Measurements from ENCODE around the gene SOCS6.
"Not testable (repeated sequence)": the region's sequence is repeated elsewhere in the genome, so short reads cannot be mapped to it uniquely, and the experiment has no call there.

SOCS6 gene, protein sequence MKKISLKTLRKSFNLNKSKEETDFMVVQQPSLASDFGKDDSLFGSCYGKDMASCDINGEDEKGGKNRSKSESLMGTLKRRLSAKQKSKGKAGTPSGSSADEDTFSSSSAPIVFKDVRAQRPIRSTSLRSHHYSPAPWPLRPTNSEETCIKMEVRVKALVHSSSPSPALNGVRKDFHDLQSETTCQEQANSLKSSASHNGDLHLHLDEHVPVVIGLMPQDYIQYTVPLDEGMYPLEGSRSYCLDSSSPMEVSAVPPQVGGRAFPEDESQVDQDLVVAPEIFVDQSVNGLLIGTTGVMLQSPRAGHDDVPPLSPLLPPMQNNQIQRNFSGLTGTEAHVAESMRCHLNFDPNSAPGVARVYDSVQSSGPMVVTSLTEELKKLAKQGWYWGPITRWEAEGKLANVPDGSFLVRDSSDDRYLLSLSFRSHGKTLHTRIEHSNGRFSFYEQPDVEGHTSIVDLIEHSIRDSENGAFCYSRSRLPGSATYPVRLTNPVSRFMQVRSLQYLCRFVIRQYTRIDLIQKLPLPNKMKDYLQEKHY

GRCh38 chr18:70288851-70289328, at the start of gene SOCS6:
Gene SOCS6, plus strand, starts transcription at chr18:70289045. Its CDS starts 35,624 bp downstream, at chr18:70324669.
- DNase-seq (ENCODE audit: low spot score): no peak

GRCh38 chr18:70243131-70243929, 45.5 kb upstream of the SOCS6 start:
- DNase-seq (ENCODE audit: low spot score): no peak

- no peak for DNase-seq (ENCODE audit: low spot score)
These were observed 42.8 kb upstream of the SOCS6 start for GRCh38 chr18:70246061-70246466.

DNA sequence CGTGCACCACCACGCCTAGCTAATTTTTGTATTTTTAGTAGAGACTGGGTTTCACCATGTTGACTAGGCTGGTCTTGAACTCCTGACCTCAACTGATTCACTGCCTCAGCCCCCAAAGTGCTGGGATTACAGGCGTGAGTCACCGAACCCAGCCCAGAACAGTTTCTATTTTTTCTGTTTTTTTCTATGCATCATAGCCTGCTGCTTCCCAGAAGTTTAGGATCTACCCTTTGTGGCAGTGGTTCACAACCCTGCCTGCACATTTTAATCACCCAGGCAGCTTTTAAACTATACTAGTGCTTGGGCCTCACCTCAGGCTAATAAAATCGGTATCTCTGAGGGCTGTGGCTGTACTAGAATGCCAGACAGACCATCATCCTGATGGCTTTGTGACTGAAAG, 39.7 kb upstream of the SOCS6 start:
- DNase-seq (ENCODE audit: low spot score): no peak

GRCh38 chr18:70249861-70250260, 39.0 kb upstream of the SOCS6 start:
- not testable (repeated sequence) for DNase-seq (ENCODE audit: low spot score)

DNA sequence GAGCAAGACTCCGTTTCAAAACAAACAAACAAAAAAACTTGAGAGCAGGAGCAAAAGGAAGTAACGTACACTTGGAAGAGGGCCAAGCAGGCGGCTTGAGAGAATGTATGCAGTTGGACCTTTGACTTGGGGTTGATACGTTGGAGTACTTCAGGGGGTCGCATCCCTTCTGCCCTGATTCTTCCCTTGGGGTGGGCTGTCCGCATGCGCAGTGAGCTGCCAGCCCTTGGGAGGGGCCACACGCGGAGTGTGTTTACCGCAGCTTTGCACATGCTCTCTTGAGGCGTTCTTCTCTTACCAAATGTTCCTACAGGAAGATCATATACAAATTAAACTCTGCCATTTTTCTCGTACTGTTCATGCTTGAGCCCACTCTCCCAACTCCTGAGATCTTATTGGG, 38.1 kb upstream of the SOCS6 start:
- no peak for DNase-seq (ENCODE audit: low spot score)

DNA sequence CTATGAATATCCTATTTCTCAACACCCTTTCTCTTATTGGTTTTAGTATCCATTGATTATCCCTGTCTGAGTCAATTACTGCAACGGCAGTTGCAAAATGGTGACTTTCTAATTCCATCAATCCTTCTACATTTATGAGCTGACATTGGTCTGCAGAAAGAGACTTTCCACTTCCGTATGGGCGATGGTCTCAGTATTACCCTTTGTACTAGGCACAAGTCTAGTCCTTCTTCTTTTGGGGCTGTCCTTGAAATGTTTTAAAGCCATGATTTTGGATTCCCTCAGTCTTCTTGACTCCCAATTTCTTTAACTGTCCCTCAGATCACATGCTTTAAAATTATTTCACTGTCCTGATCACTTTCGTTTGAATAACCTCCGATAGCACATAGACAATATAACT, 32.7 kb upstream of the SOCS6 start:
- DNase-seq (ENCODE audit: low spot score): no peak

DNA sequence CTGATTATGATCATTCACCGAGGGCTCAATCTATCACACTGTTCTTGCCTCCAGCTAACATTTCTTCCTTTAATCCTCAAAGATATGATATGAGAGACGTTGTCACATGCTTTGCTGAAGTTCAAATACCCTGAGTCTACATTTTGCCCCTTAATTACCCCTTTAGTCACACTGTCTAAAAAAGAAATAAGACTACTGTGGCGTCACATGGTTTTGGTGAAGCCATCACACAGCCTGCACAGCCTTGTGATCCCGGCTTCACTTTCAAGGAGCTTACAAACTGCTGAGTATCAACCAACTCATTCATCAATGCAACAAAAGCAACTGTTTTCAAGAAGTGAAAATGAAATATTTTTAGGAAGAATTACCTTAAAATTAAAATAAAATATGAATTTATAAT, 31.9 kb upstream of the SOCS6 start:
- DNase-seq (ENCODE audit: low spot score): no peak

DNA sequence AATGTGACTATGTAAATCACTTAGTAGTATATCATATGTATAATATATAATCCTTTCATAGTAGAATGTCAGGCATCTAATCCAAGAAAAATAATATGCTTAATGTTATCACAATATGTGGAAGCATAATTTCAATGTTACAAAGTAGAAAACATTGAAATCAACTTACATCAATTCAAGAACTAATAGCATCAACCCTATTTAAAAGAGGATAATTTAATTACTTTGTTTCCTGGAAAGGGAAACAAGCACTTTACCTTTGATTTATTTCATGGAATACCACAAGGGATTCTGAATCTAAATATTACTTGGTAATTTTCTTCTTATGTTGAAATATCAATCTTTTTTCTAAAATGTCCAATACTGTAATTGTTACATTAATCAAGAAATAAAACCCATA, 30.6 kb upstream of the SOCS6 start:
- DNase-seq (ENCODE audit: low spot score): no peak

GRCh38 chr18:70260683-70261082, 28.2 kb upstream of the SOCS6 start:
- no peak for DNase-seq (ENCODE audit: low spot score)

DNA sequence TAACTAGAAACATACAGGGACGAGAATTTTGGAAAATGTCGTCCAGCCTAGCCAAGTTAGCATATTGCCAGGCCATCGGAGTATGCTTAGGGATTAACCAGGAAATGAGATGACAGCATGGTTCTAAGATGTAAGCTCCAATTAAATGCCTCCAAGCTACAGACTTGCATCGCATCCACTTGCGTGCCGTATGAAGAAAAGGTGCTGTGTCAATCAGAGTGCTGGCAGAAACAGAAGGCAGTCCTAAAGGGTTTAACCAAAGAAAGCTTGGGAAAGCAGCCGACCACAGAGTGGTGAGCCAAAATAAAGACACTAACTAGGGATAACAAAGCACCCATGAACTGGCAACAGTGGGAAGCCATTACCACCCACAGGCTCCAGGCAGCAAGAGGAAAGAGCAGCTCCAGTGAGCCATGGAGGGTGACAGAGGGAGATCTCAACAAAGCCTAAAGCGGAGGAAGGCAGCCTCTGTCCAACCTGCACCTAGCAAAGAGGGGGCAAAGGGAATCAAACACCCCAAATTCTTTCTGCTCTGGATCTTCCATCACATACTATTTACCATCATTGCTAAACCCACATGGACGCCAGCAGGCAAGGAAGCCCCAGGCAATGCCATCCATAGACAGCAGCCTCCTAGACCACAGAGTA, 27.6 kb upstream of the SOCS6 start:
- no peak for DNase-seq (ENCODE audit: low spot score)

GRCh38 chr18:70263336-70263735, 25.5 kb upstream of the SOCS6 start:
- DNase-seq (ENCODE audit: low spot score): no peak

- DNase-seq (ENCODE audit: low spot score): no peak
These were observed 17.1 kb upstream of the SOCS6 start for GRCh38 chr18:70271742-70272141.

GRCh38 chr18:70273021-70273420, 15.8 kb upstream of the SOCS6 start:
- DNase-seq (ENCODE audit: low spot score): no peak

DNA sequence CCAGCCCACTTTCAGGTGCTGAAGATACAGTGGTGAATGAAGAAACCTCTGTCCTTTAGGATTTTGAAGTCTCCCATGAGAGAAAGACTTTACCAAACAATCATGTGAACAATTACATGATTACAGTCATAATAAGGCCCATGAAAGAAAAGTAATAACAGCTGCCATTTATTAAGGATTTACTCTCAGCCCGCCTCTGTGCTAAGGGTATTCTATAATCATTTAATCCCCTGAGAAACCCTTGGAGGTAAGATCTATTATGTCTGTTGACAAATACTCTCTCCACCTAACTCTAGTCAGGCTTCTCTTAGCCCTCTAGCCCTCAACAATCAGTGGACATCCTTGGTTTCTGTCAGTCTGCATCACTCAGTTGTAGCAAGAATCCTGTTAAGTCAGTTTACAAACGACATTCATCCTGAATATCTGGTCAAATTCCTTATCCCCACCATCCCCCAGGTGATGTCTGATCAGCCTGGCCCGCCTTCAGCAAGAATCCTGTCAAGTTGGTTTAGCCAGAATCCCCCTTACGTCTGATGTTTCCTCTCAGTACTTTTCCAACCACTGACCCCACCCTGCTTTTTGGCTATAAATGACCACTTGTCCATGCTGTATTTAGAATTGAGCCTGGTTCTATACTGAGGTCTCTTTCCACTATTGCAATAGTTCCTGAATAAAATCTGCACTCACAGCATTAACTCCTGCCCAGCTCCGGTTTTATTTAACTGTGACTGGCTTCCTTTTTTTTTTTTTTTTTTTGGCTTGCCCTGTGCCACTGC, 12.2 kb upstream of the SOCS6 start:
- DNase-seq (ENCODE audit: low spot score): no peak

DNA sequence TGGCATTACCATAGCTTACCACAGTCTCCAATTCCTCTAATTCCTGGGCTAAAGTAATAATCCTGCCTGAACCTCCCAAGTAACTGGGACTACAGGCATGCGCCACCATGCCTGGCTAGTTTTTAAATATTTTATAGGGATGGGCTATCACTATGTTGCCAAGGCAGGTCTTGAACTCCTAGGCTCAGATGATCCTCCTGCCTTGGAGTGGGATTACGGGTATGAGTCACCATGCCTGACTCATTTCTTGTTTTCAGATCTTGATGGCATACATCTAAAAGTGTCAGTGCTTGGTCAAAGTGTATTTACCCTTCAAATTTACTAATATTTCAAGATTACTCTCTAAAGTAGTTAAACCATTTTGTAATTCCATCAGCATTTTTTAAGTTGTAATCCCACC, 9.4 kb upstream of the SOCS6 start:
- DNase-seq (ENCODE audit: low spot score): no peak

DNA sequence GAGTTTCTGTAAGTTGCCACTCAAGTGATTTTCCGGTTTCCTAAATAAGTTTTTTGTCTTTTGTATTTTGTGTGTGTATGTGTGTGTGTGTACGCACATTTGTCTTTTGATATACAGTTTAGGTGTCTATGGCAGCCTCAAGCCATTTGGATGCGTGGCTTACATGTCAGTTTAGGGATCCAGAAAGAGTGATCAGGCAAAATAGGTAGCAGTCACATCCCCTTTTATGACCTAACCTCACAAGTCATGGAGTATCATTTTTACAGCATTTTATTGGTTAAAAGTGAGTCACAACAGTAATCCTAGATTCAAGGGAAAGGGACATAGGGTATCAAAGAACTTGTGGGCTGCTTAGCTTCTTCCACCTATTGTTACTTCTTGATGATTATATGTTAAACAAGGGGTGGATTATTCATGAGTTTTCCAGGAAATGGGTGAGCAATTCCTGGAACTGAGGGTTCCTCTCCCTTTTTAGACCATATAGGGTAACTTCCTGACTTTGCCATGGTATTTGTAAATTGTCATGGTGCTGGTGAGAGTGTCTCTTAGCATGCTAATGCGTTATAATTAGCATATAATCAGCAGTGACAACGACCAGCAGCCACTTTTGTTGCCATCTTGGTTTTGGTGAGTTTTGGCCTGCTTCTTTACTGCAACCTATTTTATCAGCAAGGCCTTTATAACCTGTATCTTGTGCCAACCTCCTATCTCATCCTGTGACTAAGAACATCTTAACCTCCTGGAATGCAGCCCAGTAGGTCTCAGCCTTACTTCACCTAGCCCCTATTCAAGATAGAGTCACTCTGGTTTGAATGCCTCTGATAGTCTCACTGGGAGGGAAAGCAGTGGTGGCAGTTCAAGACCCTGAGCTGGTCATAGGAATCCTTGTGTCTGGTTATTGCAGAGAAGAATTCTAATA, 8.6 kb upstream of the SOCS6 start:
- DNase-seq (ENCODE audit: low spot score): no peak

- no peak for DNase-seq (ENCODE audit: low spot score)
These were observed 3.7 kb upstream of the SOCS6 start for GRCh38 chr18:70284976-70285620.

DNA sequence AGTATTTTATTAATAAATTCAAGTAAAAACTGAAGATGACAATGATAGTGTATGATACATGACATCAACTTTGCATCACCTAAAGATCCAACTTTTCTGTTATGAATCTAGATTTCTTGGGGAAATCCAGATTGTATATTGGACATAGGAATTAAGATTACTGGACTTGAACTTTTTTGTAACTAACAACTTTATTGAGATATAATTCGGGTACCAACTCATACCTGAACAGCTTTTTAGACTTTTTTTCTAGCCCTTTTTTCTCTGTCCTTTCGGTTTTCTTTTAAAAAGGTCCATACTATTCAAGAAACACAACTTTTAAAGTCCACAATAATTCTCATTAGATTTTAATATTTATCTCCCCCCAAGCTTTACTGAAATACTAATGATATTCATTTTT, 1.1 kb upstream of the SOCS6 start:
- DNase-seq (ENCODE audit: low spot score): no peak

Measured in CD4-positive, alpha-beta T cell treated with Interleukin-2 at 100 ng/mL for 4 hours (primary cell).